ENCODE results near the gene NME1.

The NME1 gene

DNA sequence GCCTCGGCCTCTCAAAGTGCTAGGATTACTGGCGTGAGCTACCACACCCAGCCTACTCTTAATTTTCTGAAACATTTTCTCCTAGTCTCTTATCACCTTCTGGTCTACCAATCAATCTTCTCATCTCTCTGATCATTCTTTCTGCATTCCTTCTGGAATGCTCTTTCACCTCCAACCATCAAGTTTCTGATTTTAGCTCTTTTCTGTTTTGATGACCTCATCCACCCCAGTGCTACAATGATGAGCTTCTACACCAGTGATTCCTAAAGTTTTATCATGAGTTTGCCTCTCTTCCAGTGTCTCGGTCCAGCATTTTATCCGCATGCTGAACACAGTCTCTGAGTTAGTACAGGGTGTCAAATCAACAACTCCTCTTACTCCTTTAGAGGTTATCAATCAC, 44.4 kb downstream of the NME1 start:
- DNase-seq = no peak

GRCh38 chr17:51200295-51200694, 46.9 kb downstream of the NME1 start:
- no peak for DNase-seq

DNA sequence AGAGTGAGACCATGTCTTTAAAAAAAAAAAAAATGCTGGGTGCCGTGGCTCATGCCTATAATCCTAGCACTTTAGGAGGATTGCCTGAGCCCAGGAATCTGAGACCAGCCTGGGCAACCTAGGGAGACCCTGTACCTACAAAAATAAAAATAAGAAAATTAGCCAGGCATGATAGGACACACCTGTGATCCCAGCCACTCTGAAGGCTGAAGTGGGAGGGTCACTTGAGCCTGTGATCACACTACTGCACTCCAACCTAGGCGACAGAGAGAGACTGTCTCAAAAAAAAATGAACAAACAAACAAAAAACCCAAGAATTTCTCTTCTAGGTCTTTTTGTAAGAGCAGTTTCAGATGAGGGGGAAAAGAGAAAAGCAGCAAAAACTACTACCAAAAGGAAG, 47.5 kb downstream of the NME1 start:
- DNase-seq = no peak

DNA sequence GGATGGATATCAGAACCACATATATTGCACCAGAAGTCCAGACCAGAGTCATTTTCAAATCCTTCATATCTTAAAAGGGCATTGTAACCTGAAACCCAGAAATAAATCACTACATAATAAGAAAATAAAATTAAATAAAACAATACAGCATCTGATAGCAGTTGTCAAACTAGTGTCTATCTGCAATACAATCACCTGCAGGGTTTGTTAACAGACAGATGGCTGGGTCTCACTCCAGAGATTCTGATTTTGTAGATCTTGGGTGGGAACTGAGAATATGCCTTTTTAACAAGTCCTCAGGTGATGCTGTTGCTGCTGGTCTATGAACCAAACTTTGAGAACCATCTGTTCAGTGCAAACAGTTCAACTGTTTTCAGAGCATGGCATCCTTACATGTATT, 50.5 kb downstream of the NME1 start:
- peak; percentile 72 for DNase-seq

Data from NCI-H2171 treated with DMSO at 0.1 percent for 48 hours (cell line).